ENCODE results near the gene FAM234B. TPM values are rescaled to one million over a fixed set of nuclear protein-coding genes. Genes with fewer than 3 reads are reported as not detected.

The FAM234B gene
- total RNA-seq, 1 donor from 2014 or later = 7.5 TPM

DNA sequence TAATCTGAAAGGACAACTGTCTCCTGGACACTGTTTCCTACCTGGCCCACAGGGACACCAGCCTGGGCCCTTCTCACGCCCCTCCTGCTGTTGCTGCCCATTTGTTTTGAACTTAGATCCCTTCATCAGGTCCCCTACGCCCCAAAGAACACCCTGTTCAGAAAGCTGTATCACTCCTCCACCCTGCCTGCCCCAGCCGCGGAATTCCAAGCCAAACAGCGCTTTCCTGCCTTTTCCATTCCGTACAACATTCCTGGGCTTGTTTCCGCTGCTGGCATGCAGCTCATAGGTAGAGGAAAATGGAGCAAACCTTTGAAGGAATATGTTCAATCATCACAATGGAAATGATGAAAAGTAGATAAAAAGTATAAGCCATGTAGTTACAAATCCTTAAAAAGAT, 72.1 kb downstream of the FAM234B start:
- no peak for DNase-seq (ENCODE audit: low read depth)

DNA sequence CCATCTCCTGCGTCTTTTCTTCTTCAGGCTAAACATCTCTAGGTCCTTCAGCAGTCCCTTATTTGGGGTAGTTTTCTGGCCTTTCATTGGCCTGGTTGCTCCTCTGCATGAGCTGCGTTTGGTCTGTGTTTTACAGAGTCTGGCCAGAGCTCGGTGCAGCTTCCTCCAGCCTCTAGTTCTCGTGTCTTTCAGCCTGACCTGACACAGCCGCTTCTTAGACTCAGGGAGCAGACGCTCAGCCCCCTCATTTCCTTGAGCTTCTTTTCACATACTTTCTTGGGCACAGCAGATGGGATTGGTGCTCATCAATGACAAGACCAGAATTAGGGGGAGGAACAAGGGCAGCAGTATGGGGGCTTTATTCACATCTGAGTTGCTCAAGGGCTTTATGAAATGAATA, 72.8 kb downstream of the FAM234B start:
- no peak for DNase-seq (ENCODE audit: low read depth)

DNA sequence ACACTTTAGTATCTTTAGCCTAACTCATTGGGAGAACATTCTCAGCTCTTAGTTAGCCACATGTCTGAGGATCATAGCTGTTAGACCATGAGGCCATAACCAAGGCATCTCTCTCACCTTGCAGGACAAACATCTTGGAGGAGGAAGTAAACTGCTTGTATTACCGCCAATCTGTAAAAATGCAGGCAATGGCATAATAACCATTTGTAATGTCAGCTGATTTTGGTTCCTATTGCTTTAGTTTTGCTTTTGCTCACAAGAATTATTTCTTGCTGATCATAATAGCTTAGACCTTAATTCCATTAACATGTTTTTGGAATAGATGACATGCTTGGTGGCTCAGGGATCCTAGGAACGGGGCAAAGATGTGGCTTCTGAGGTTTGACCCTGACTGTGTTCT, 75.6 kb downstream of the FAM234B start:
- DNase-seq (ENCODE audit: low read depth) = peak; percentile 44

DNA sequence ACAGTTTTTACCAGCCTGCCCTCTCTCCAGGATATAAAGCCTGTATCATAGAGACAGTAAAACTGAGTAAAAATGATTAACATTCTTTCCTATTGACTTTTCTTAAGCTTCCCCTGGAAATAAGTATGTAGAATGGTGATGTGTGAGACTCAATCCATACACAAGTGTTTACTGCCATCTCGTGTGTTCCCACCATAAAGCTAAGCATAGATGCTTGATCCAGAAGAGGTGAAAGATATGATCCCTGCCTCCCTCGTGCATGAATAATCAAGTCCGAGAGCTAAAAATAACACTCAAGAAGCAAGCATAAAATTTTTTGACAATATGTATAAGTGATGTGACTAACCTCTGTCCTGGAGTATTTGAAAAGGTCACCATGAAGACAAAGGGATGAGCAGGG, 76.2 kb downstream of the FAM234B start:
- no peak for DNase-seq (ENCODE audit: low read depth)

DNA sequence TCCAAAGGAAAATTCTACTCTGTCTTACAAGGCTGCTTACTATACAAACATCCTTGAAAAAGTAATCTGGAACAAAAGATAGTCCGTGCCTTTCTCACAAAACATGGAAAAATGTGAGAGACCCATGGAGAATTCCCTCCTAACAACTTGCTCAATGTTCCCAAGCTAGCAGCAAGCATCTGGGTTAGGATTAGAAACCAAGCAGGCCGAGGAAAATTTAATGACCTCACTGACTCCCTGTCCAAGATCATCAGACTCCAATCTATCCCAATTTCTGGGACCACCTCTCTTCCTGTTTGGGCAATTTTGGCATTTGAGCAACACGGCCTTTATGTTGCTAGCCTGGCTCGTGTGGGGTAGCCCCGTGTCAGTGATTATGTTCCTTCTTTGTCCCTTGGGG, 77.4 kb downstream of the FAM234B start:
- DNase-seq (ENCODE audit: low read depth) = no peak

DNA sequence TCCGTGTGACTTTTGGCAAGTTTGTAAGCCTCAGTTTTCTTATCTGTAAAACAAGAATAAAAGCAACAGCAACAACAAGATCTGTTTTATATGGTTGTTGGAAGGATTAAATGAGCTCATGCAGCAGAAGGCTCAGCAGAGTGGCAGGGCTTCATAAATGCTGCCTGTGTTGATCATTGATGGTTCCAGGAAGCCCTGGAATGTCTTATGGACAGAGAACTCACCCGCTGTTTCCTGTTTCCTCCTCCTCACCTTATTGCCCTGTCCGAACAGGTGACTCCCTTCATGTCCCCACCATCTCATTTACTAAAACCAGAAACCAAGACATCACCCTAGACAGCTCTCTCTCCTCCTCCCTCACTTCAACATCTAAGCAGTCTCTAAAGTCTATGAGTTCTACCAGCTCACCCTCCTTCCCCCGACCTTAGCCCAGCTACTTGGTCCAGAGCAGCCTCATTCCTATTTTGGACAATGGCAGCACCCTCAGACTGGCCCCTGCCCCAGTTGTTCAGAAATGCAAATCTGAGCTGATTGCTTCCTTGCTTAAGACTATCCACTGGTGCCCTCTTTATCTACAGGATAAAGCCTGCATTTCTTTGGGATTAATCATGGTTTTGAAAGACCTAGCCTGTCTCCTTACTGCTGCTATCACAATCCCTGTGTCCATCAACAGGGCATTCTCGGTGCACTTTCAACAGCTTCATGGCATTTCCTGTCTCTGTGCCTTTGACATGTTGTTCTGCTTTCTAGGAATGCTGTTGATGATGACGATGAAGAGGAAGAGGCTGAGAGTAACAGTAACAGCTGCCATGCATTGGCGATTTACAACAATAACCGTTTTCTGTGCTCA, 80.7 kb downstream of the FAM234B start:
- DNase-seq (ENCODE audit: low read depth) = peak; percentile 78

DNA sequence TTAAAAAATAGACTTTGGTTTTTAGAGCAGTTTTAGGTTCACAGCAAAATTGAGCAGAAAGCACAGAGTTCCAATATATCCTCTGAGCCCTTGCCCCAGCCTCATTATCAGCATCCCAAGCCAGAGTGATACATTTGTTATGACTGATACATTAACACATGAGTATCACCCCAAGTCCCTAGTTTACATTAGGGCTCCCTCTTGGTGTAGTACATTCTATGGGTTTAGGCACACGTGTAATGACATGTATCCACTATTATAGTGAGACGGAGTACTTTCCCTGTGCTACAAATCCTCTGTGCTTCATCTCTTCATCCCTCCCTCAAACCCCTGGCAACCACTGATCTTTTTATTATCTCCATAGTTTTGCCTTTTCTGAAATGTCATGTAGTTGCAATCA, 81.8 kb downstream of the FAM234B start:
- no peak for DNase-seq (ENCODE audit: low read depth)

DNA sequence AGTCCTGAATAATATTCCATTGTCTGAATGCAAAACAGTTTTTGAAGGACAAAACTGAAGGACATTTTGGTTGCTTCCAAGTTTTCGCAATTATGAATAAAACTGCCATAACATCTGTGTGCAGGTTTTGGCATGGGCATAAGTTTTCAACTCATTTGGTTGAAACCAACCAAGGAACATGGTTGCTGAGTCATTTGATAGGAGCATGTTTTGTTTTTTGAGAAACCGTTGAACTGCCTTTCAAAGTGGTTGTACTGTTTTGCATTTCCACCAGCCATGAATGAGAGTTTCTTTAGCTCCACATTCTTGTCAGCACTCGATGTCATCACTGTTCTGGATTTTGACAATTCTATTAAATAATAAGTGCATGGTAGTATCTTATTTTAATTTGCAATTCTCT, 82.3 kb downstream of the FAM234B start:
- no peak for DNase-seq (ENCODE audit: low read depth)

DNA sequence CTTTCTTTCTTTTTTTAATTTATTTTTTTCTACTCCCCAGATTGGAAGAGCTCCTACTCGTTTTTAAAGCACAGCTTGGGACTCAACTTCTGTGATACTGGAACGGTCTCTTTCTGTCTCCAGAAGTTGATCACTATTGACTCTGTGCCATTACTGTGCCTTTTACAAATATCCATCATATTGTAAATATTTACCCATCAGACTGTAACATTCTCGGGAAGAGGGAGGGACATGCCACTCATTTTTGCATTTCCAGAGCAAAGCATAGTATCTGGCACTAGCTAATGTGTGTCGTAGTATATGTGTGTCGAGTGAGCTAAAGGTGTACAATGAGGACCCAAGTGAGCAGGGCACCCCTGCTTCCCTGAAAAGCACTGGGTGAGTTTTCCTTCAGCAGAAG, 83.3 kb downstream of the FAM234B start:
- DNase-seq (ENCODE audit: low read depth) = no peak

DNA sequence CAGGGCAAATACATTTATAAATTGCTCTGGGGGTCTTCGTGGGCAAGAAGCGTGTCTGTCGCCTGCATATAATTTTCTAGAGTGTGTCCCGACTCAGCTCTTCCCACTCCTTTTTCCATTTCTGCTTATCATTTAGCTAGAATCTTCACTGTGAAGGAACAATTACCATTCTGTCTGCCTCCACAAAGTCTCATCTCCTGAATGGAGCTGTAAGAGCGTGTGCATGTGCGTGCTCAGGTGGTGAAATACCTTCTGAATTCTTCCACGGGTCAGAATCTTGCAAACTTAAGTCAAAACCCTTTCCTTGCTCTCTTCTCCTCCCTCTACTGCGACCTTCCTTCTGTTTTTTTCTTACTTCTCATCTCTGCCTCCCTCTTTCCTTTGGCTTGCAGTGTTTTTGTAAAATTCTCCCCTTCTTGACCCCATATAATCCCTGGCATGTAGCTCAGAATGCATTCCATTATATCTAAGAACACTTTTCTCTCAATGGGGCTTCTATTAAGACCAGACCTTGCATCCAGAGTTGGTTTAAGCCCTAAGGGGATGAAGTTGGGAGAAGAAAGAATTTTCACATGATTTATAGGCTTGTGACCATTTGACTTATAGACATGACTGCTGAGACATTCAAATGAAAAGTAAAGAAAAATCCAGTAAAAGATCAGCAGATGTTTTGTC, 84.2 kb downstream of the FAM234B start:
- DNase-seq (ENCODE audit: low read depth) = no peak

DNA sequence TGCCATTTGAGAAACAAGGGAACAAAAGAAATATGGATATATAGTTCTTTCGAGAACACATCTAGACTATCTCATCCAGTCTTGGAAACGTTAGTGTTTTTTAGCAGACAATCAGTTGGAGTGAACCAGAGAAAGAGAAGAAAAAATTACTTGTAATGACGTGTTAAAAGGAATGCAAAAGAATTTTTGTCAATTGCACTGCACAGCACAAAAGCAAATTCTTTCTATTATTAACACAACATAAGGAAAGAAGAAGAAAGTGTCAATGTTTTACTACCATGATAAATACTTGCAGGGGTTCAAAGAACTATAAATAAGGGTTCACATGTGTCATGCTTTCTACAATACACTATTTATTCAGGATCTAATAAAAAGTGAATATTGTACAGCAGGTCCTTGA, 86.8 kb downstream of the FAM234B start:
- DNase-seq (ENCODE audit: low read depth) = no peak

Other genes with a start within 250 kb of the FAM234B start
- 102 and 135 TPM in 2 replicates for gene DDX47, start 231.0 kb upstream of the FAM234B start, total RNA-seq
- gene GPRC5A, start 152.8 kb upstream of the FAM234B start, total RNA-seq = 55.9 and 101 TPM in 2 replicates
- gene GPRC5D, start 92.2 kb upstream of the FAM234B start, total RNA-seq = not detected in 2 replicates
- gene HEBP1, start 44.1 kb upstream of the FAM234B start, total RNA-seq = 5.9 and 30.0 TPM in 2 replicates
- gene GSG1, start 59.3 kb downstream of the FAM234B start, total RNA-seq = 1.4 and 5.1 TPM in 2 replicates
- gene EMP1, start 152.3 kb downstream of the FAM234B start, total RNA-seq = 60.2 and 110 TPM in 2 replicates

All from renal cortical epithelial cell (primary cell).